HG03060 (cell line): Measurements from ENCODE around the gene MEGF11.

Experiments
- ATAC-seq: cut with Tn5 transposase; IDR thresholded peaks from one replicate; pipeline ENCODE4 v1.9.1; 2021; ENCODE audit warnings: low read depth, moderate number of reproducible peaks; ENCODE audit not compliant: unreplicated experiment

MEGF11 gene

GRCh38 chr15:66222273-66223198 is 31.0 kb downstream of the MEGF11 start:
- no peak for ATAC-seq

GRCh38 chr15:66221126-66221525 is 32.4 kb downstream of the MEGF11 start:
- ATAC-seq = no peak

GRCh38 chr15:66220601-66221000 is 32.9 kb downstream of the MEGF11 start:
- ATAC-seq = no peak

GRCh38 chr15:66219339-66219738 is 34.2 kb downstream of the MEGF11 start:
- no peak for ATAC-seq

GRCh38 chr15:66216806-66217205 is 36.7 kb downstream of the MEGF11 start:
- ATAC-seq = no peak

GRCh38 chr15:66215811-66216210 is 37.7 kb downstream of the MEGF11 start:
- ATAC-seq = no peak

GRCh38 chr15:66214246-66214645 is 39.3 kb downstream of the MEGF11 start:
- no peak for ATAC-seq

- ATAC-seq = no peak
These were observed 41.0 kb downstream of the MEGF11 start for GRCh38 chr15:66212563-66212921.

GRCh38 chr15:66211670-66212562 is 41.6 kb downstream of the MEGF11 start:
- ATAC-seq = no peak

GRCh38 chr15:66210684-66211083 is 42.9 kb downstream of the MEGF11 start:
- ATAC-seq = no peak

- ATAC-seq = no peak
These were observed 54.8 kb downstream of the MEGF11 start for GRCh38 chr15:66198757-66199156.

GRCh38 chr15:66196602-66197001 is 56.9 kb downstream of the MEGF11 start:
- no peak for ATAC-seq

GRCh38 chr15:66195621-66196230 is 57.8 kb downstream of the MEGF11 start:
- no peak for ATAC-seq

GRCh38 chr15:66193066-66193465 is 60.5 kb downstream of the MEGF11 start:
- no peak for ATAC-seq

- no peak for ATAC-seq
These were observed 62.8 kb downstream of the MEGF11 start for GRCh38 chr15:66190746-66191145.

GRCh38 chr15:66189291-66189690 is 64.3 kb downstream of the MEGF11 start:
- ATAC-seq = no peak

- ATAC-seq = no peak
These were observed 65.1 kb downstream of the MEGF11 start for GRCh38 chr15:66188464-66188863.

- ATAC-seq = no peak
These were observed 66.3 kb downstream of the MEGF11 start for GRCh38 chr15:66187271-66187670.

- ATAC-seq = no peak
These were observed 67.3 kb downstream of the MEGF11 start for GRCh38 chr15:66186049-66186825.
